GM10847 (cell line): ENCODE measurements around the gene ACSM5.

Experiments used
- POLR2A ChIP-seq: IDR thresholded peaks from 2 replicates; pipeline ENCODE4 v1.6.1; 2011; ENCODE audit not compliant: insufficient read length; ENCODE audit errors: extremely low read depth

ACSM5 gene, protein sequence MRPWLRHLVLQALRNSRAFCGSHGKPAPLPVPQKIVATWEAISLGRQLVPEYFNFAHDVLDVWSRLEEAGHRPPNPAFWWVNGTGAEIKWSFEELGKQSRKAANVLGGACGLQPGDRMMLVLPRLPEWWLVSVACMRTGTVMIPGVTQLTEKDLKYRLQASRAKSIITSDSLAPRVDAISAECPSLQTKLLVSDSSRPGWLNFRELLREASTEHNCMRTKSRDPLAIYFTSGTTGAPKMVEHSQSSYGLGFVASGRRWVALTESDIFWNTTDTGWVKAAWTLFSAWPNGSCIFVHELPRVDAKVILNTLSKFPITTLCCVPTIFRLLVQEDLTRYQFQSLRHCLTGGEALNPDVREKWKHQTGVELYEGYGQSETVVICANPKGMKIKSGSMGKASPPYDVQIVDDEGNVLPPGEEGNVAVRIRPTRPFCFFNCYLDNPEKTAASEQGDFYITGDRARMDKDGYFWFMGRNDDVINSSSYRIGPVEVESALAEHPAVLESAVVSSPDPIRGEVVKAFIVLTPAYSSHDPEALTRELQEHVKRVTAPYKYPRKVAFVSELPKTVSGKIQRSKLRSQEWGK

DNA sequence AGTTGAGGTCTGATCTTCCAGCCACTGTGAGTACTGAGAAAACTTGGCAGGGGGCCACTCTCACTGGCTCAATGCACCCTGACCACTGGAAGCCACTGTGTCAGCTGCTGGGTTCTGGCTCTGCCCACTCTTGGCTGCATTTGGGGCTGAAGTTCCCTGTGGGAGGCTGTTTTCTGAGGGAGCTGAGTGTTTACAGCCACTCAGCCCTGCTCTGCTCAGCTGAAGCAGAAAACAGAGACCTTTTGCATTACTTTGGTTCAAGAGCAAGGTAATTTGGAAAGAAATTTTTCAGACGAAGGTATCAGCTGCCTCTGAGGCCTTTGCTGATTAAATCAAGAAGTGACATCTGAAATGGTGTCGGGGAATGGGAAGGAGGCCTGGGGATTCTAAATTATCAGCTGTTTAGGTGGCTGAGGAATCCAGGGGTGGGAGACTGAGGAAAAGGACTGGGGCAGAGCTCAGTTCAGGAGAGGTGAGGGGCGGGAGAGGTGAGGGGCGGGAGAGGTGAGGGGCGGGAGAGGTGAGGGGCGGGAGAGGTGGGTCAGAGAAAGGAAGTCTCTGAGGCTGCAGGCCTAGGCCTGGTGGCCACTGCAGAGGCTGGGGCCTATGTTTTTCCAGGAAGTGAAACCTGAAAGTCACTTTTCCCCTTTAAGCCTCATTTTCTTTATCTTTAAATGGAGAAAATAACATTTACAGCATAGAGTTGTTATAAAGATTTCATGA, at the start of gene ACSM5:
ACSM5 (plus strand) TSS at position 137 of the 723 bp plus-strand sequence. CDS start 1,951 bp downstream, outside the sequence.
- TF ChIP-seq POLR2A = no peak

- no peak for TF ChIP-seq POLR2A
Observed at GRCh38 chr16:20359997-20360396, 49.3 kb upstream of the ACSM5 start.

GRCh38 chr16:20363191-20363590, 46.1 kb upstream of the ACSM5 start:
- no peak for TF ChIP-seq POLR2A

DNA sequence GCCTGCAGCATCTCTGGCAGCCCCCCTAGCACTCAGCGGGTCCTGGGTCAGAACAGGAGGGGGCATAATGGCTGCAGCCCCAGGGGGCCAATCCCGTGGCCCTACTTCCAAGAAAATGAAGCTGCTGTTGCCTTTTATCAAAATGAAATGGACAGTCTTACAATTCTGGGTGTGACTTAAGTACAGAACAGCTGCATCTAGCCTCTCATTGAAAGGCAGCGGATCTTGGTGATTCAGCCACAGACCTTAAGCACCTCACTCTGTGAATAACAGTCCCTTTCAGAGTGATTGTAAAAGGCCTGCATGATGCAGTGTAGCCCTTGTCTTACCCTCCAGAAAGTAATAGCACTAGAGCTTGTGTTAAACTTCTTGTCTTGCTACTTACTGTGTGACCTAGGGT, 45.3 kb upstream of the ACSM5 start:
- no peak for TF ChIP-seq POLR2A

- TF ChIP-seq POLR2A = no peak
Observed at GRCh38 chr16:20369452-20370054, 39.8 kb upstream of the ACSM5 start.

- no peak for TF ChIP-seq POLR2A
Observed at GRCh38 chr16:20372701-20373100, 36.6 kb upstream of the ACSM5 start.

DNA sequence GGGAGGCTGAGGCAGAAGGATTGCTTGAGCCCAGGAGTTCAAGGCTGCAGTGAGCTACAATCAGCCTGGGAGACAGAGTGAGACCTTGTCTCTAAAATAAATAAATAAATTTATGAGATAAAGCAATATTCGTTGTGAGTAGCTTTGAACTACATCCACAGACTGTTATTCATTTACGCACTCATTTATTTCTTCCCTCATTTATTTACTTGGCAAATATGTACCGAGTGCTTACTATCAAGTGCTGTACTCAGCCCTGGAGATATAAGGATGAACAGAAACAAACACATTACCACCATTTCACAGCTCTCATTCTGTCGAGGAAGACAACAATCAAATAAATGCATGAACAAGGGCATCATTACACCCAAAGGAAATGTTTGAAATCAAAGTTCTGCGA, 32.2 kb upstream of the ACSM5 start:
- TF ChIP-seq POLR2A = no peak

GRCh38 chr16:20380782-20381181, 28.6 kb upstream of the ACSM5 start:
- no peak for TF ChIP-seq POLR2A

DNA sequence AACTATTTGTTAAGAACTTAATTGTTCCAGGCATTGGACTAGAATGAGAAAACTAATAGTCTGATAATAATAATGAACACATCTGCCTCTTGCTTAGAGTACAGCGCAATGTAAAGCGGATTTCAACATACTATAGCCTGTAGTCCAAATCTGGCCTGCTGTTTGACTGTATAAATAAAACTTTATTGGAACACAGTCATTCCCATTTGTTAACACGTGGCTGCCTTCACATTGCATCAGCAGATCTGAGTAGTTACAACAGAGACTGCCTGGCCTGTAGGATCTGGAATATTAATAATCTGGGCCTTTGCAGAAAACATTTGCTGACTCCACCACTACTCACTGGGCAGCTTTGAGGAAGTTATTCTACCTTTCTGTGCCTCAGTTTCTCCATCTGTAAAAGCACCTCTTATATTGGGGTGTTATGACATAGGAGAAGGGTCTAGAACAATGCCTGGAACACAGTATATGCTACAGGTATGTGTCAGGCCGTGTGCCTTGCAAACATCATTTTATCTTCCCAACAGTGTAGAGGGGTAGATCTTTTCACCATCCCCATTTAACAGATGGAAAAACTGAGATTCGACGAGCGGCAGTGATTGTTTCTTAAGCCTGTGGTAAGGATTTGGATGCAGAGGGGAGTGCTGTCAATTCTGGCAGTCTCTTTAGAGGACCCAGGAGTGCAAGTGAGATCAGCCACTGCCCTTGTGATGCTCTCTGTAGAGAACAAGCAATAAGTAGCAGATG, 27.0 kb upstream of the ACSM5 start:
- no peak for TF ChIP-seq POLR2A

GRCh38 chr16:20383106-20384029, 26.0 kb upstream of the ACSM5 start:
- TF ChIP-seq POLR2A = no peak

GRCh38 chr16:20385844-20386832, 23.2 kb upstream of the ACSM5 start:
- TF ChIP-seq POLR2A = no peak

DNA sequence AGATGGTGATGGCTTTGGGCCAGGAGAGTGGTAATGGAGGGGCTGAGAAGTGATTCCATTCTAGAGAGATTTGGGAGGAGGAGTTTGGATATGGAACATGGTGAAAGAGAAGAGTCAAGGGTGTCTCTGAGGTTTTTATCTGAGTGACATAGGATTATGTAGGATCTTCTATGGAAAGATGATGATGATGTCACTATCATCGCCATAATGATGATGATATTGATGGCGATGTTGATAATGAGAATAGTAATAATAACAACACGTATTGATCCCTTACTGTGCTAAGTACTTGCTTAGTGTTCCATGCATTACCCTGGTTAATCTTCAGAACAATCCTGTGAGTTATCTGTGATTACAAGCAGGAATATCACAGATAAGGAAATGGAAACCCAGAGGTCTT, 21.4 kb upstream of the ACSM5 start:
- TF ChIP-seq POLR2A = no peak

DNA sequence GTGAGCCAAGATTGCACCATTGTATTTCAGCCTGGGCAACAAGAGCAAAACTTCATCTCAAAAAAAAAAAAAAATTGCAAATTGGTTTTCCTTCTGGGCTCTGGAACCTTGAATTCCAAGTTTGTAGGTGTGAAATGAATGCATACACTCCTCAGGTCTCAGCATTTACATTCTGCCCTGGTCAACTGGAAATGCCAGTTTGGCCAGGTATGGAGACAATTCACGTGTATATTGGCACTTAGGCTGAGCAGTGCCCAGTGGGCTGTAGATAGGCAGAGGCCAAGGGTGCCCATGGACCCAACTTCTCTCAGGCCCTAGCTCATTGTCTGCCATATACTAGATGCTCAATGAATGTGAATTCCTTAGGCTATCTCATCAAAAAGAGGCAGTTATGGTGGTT, 20.5 kb upstream of the ACSM5 start:
- no peak for TF ChIP-seq POLR2A
